ENCODE data around the gene ECM2. TPM values are rescaled to one million over a fixed set of nuclear protein-coding genes. Genes with fewer than 3 reads are reported as not detected.

Gene ECM2
- total and polyA plus RNA-seq, 2 of the 8 experiments (the other 6 are each of a cell fraction or from before 2014, with no cell fraction given) = not detected

DNA sequence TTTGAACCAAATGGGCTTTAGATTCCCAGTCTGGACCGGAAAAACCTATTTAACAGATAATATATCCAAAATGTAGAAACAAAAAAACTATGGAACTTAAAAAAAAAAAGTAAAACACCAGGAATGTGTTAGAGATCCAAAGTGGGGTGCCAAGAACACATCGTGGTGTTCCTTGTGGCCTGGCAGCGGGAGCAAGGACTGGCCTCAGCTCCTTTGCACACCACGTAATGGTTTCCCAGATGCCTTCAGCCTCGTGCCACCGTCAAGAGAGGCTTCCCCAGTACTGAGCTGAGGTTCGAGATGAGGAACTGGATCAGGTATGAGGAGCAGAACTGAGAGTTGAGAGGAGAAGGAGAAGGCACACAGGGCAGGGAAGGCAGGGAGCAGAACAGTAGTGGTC, 57.0 kb downstream of the ECM2 start:
- no peaks in the 10 kb centered on the region for H3K79me2 ChIP-seq (ENCODE audit: control insufficient read depth in 1 of 2, insufficient read depth in 2 of 2, low read length in 2 of 2)
- H2BK12ac ChIP-seq (ENCODE audit: low read depth, low read length) = no peak overlapping the region
- H3K14ac ChIP-seq (ENCODE audit: insufficient read length) = no peak overlapping the region
- H3K18ac ChIP-seq (ENCODE audit: extremely low read depth, low read length) = no peak overlapping the region
- no peak overlapping the region for H3K4ac ChIP-seq (replicated peaks; ENCODE audit: insufficient read length, low read depth, low read length)
- no peak overlapping the region for H2BK15ac ChIP-seq (ENCODE audit: low read length)
- H3K36me3 ChIP-seq (ENCODE audit: control insufficient read depth in 2 of 4, insufficient read depth in 4 of 4, low read length in 3 of 4) = no peaks in the 10 kb centered on the region
- H3K23me2 ChIP-seq (ENCODE audit: low read depth, low read length) = peaks cover 2% of the 10 kb centered on the region; the same call in 1 of the 2 replicates
- H4K20me1 ChIP-seq (replicated peaks in 1 of 2; ENCODE audit: control insufficient read depth in 1 of 2, insufficient read depth in 2 of 2, low read length in 2 of 2) = no peaks in the 10 kb centered on the region
- H3K4me1 ChIP-seq (replicated peaks in 1 of 4; ENCODE audit: control insufficient read depth in 3 of 4, insufficient read depth in 4 of 4, low read length in 3 of 4) = peaks cover 0 to 7% (median 4%) of the 10 kb centered on the region in 4 experiments; a peak in 3 of 7 replicates
- no peak overlapping the region for H3K27ac ChIP-seq (ENCODE audit: low read depth, low read length)
- POLR2A ChIA-PET (ENCODE audit: partially characterized antibody) = no interaction called here
- no peaks in the 10 kb centered on the region for H3K9me3 ChIP-seq (ENCODE audit: insufficient read depth in 2 of 2, low read depth in 1 of 2, low read length in 1 of 2)
- H2BK120ac ChIP-seq (replicated peaks; ENCODE audit: low read depth, low read length) = no peak overlapping the region
- H2BK5ac ChIP-seq (ENCODE audit: low read depth, low read length) = no peak overlapping the region
- H3K9ac ChIP-seq (replicated peaks in 1 of 4; ENCODE audit: extremely low read depth in 1 of 4, low read depth in 3 of 4, low read length in 3 of 4) = no peak overlapping the region
- no peak overlapping the region for H2AK5ac ChIP-seq (ENCODE audit: low read depth, low read length)
- WGBS, 2 experiments (ENCODE audit: extremely low coverage in 1 of 2, insufficient coverage in 1 of 2, insufficient read length in 1 of 2, insufficient replicate concordance in 2 of 2, low coverage in 1 of 2, low lambda C conversion rate in 2 of 2, missing lambda C conversion rate in 1 of 2) = 93% methylated on average over 7 of the region's 7 CpGs; no CpG with 5 or more reads in 1 of the 2 experiments
- H3K4me3 ChIP-seq (ENCODE audit: extremely low read depth in 1 of 4, insufficient read depth in 2 of 4, low read depth in 3 of 4, low read length in 4 of 4) = no peak overlapping the region
- H3K4me2 ChIP-seq (ENCODE audit: insufficient read depth in 1 of 2, low read depth in 2 of 2, low read length in 2 of 2) = no peak overlapping the region
- H4K5ac ChIP-seq (ENCODE audit: insufficient read length, low read depth, low read length) = no peak overlapping the region
- H3K56ac ChIP-seq (replicated peaks; ENCODE audit: insufficient read length, low read depth, low read length) = no peak overlapping the region
- H4K8ac ChIP-seq (ENCODE audit: extremely low read depth, insufficient read depth, low read length) = no peak overlapping the region
- H3K23ac ChIP-seq (ENCODE audit: insufficient read length) = no peak overlapping the region
- no peak for FAIRE-seq
- no peak overlapping the region for H2BK20ac ChIP-seq (ENCODE audit: low read length)
- CTCF ChIA-PET (ENCODE audit: partially characterized antibody) = no interaction called here
- no peak overlapping the region for H2AFZ ChIP-seq (ENCODE audit: low read length)
- H3K27me3 ChIP-seq (replicated peaks in 1 of 4; ENCODE audit: control insufficient read depth in 3 of 4, extremely low read depth in 1 of 4, insufficient read depth in 3 of 4, low read length in 3 of 4) = no peaks in the 10 kb centered on the region
- H4K91ac ChIP-seq (replicated peaks; ENCODE audit: insufficient read length, low read length) = no peak overlapping the region
- no peak for DNase-seq (ENCODE audit: low read depth in 1 of 2, low spot score in 2 of 2)
- H3K79me1 ChIP-seq (ENCODE audit: low read depth, low read length) = no peaks in the 10 kb centered on the region; the same call in 1 of the 2 replicates
- no peak for TF ChIP-seq RXRA (IDR thresholded peaks at IDR 0.05; ENCODE audit: insufficient read depth, low read depth, low read length)
- no peak for TF ChIP-seq FOSL1 (IDR thresholded peaks at IDR 0.05; ENCODE audit: insufficient read depth, low read depth, low read length)
- no peak for TF ChIP-seq ZNF274 (IDR thresholded peaks at IDR 0.05; ENCODE audit: borderline replicate concordance, extremely low read depth, low read length)
- TF ChIP-seq BRCA1 (IDR thresholded peaks at IDR 0.05; ENCODE audit: low read depth, low read length) = no peak
- TF ChIP-seq SAP30 (IDR thresholded peaks at IDR 0.05; ENCODE audit: insufficient read depth, insufficient replicate concordance, low read length) = no peak
- TF ChIP-seq RBBP5 (IDR thresholded peaks at IDR 0.05; ENCODE audit: borderline replicate concordance, low read depth, low read length) = no peak
- no peak for TF ChIP-seq POU5F1 (IDR thresholded peaks at IDR 0.05; ENCODE audit: low read depth, low read length)
- TF ChIP-seq HDAC2 (IDR thresholded peaks at IDR 0.05; ENCODE audit: borderline replicate concordance in 1 of 2, low read depth in 2 of 2, low read length in 2 of 2) = no peak
- TF ChIP-seq CREB1 (IDR thresholded peaks at IDR 0.05) = no peak
- TF ChIP-seq E2F6 (IDR thresholded peaks at IDR 0.05) = no peak
- no peak for TF ChIP-seq CHD2 (IDR thresholded peaks at IDR 0.05; ENCODE audit: low read length)
- TF ChIP-seq SIRT6 (IDR thresholded peaks at IDR 0.05; ENCODE audit: low read length) = no peak
- TF ChIP-seq NRF1 (IDR thresholded peaks at IDR 0.05; ENCODE audit: low read depth, low read length) = no peak
- TF ChIP-seq BCL11A (IDR thresholded peaks at IDR 0.05; ENCODE audit: low read depth in 2 of 2, low read length in 2 of 2) = no peak
